GM12878 (cell line): ENCODE measurements around the gene CDK17.

Experiments used
- ATF7 ChIP-seq: fragments of 450-650 bp; IDR thresholded peaks from 2 replicates; pipeline ENCODE4 v1.6.1; 2016; ENCODE audit warnings: low read depth, mild to moderate bottlenecking
- CHD4 ChIP-seq: fragments of 200-600 bp; sonication (generic); IDR thresholded peaks from 2 replicates; pipeline ENCODE4 v1.6.1; 2016; ENCODE audit warnings: mild to moderate bottlenecking
- EZH2 ChIP-seq: IDR thresholded peaks from 2 replicates; pipeline ENCODE4 v1.6.1; 2012; ENCODE audit warnings: low read depth, mild to moderate bottlenecking, control low read depth, inconsistent platforms, low read length, borderline replicate concordance; ENCODE audit not compliant: control insufficient read depth
- HCFC1 ChIP-seq: fragments of 150-350 bp; IDR thresholded peaks from 2 replicates; pipeline ENCODE4 v1.6.1; 2014; ENCODE audit warnings: low read length
- MXI1 ChIP-seq: fragments of 150-350 bp; IDR thresholded peaks from 2 replicates; pipeline ENCODE4 v1.6.1; 2011; ENCODE audit warnings: low read depth, mild to moderate bottlenecking, inconsistent platforms, low read length, improper control_type of control experiment
- TF ChIP-seq, protein P1 (sequence below), 3 experiments: IDR thresholded peaks in 2 of 3; conservative IDR thresholded peaks in 1 of 3; 2 replicates each; pipeline ENCODE4 v1.5.1; 2011; ENCODE audit warnings: low read depth in 3 of 3, low read length in 3 of 3, mild to moderate bottlenecking in 3 of 3, control low read depth in 2 of 3, moderate library complexity in 2 of 3, inconsistent platforms in 1 of 3, mixed read lengths in 1 of 3; ENCODE audit not compliant: control insufficient read depth in 2 of 3, insufficient read depth in 1 of 3; ENCODE audit errors: extremely low read depth in 1 of 3
- TF ChIP-seq, protein P2 (sequence below): IDR thresholded peaks from 2 replicates; pipeline ENCODE4 v1.6.1; 2012; ENCODE audit warnings: low read length, inconsistent platforms

DNA sequence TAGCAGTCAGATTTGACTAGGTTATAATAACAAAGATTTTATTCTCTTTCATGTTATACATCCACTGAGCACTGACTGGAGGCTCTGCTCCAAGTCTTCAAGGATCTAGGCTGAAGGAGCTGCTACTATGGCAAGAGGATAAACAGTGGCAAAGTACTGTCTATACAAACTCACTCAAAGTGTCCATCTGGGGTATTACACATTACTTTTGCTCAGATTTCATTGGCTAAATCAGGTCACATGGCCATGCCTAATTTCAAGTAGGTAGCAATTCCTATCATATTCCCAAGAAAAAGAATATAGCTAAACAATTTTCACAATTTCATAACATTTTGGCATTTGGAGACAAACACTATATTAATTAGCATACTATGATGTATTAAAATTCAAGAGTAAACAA lies 40.9 kb downstream of the CDK17 start:
- TF ChIP-seq, protein P1, sequence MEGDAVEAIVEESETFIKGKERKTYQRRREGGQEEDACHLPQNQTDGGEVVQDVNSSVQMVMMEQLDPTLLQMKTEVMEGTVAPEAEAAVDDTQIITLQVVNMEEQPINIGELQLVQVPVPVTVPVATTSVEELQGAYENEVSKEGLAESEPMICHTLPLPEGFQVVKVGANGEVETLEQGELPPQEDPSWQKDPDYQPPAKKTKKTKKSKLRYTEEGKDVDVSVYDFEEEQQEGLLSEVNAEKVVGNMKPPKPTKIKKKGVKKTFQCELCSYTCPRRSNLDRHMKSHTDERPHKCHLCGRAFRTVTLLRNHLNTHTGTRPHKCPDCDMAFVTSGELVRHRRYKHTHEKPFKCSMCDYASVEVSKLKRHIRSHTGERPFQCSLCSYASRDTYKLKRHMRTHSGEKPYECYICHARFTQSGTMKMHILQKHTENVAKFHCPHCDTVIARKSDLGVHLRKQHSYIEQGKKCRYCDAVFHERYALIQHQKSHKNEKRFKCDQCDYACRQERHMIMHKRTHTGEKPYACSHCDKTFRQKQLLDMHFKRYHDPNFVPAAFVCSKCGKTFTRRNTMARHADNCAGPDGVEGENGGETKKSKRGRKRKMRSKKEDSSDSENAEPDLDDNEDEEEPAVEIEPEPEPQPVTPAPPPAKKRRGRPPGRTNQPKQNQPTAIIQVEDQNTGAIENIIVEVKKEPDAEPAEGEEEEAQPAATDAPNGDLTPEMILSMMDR (IDR thresholded peaks at IDR 0.05 in 2 of 3, conservative IDR thresholded peaks at IDR 0.05 in 1 of 3; ENCODE audit: control insufficient read depth in 2 of 3, extremely low read depth in 1 of 3, insufficient read depth in 1 of 3, low read depth in 3 of 3, low read length in 3 of 3), result no peak
- TF ChIP-seq, protein P2, sequence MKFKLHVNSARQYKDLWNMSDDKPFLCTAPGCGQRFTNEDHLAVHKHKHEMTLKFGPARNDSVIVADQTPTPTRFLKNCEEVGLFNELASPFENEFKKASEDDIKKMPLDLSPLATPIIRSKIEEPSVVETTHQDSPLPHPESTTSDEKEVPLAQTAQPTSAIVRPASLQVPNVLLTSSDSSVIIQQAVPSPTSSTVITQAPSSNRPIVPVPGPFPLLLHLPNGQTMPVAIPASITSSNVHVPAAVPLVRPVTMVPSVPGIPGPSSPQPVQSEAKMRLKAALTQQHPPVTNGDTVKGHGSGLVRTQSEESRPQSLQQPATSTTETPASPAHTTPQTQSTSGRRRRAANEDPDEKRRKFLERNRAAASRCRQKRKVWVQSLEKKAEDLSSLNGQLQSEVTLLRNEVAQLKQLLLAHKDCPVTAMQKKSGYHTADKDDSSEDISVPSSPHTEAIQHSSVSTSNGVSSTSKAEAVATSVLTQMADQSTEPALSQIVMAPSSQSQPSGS, result no peak
- TF ChIP-seq ATF7 (no peak), CHD4 (no peak), EZH2 (no peak), HCFC1 (no peak), MXI1 (no peak)
